ENCODE results near the gene CLPSL2. TPM values are rescaled to one million over a fixed set of nuclear protein-coding genes. Genes with fewer than 3 reads are reported as not detected.

The CLPSL2 gene
- total RNA-seq, 4 donors from 2014 or later: not detected

DNA sequence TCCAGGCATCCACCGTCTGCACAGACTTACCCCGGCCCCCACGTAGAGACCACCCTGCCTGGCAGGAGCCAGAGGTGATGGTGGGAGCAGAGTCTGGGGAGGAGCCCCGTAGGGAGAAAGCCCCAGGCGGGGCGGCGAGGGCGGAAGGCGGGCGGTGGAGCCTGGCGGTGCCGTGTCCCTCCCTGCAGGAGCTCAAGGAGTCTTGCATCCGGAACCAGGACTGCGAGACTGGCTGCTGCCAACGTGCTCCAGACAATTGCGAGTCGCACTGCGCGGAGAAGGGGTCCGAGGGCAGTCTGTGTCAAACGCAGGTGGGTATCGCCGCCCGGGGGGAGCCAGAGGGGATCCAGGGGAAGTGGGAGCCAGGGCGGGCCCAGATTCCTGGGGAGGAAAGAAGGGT, 10.4 kb downstream of the CLPSL2 start:
- WGBS, 2 donors (ENCODE audit: low coverage in 1 of 2): 65 to 78% methylated on average over 9 to 25 of the region's 25 CpGs
- no peak overlapping the region for H3K27ac ChIP-seq
- no peak for DNase-seq
- no peak for TF ChIP-seq POLR2AphosphoS5 (IDR thresholded peaks at IDR 0.05)
- no peak for TF ChIP-seq CTCF (IDR thresholded peaks at IDR 0.05)
- no peak for TF ChIP-seq EP300 (IDR thresholded peaks at IDR 0.05; ENCODE audit: low read depth)
- TF ChIP-seq POLR2A (IDR thresholded peaks at IDR 0.05): no peak
- H3K4me1 ChIP-seq: no peaks in the 10 kb centered on the region
- intact Hi-C loops (cut with DNase I; ENCODE audit: low total_unique reads): loop anchor here (1.0 kb wide), 1 partner anchor 11 kb away; no protein-coding TSS in a partner anchor
- no peak overlapping the region for H3K4me3 ChIP-seq
- no peaks in the 10 kb centered on the region for H3K36me3 ChIP-seq
- in situ Hi-C loops (cut with MboI; ENCODE audit: low pct_ligation_motif_present in 1 of 4, low pct_unique_long_range_greater_than_20kb in 1 of 4, low sequenced_read_pairs in 3 of 4): loop anchor here in 1 of 4 donors (25.0 kb wide), 1 partner anchor 1825 kb away; no protein-coding TSS in a partner anchor
- H3K9me3 ChIP-seq: no peaks in the 10 kb centered on the region
- peaks cover 49% of the 10 kb centered on the region for H3K27me3 ChIP-seq

- no peak for TF ChIP-seq POLR2AphosphoS5 (IDR thresholded peaks at IDR 0.05)
- no peak for TF ChIP-seq EP300 (IDR thresholded peaks at IDR 0.05; ENCODE audit: low read depth)
- TF ChIP-seq POLR2A (IDR thresholded peaks at IDR 0.05): no peak
- no peak for TF ChIP-seq CTCF (IDR thresholded peaks at IDR 0.05)
- no peak for DNase-seq
- Histone ChIP-seq H3K27me3 (peaks cover 54% of the 10 kb centered on the region), H3K4me1 (no peaks in the 10 kb centered on the region), H3K4me3 (no peak overlapping the region), H3K36me3 (no peaks in the 10 kb centered on the region), H3K27ac (no peak overlapping the region), H3K9me3 (no peaks in the 10 kb centered on the region)
- in situ Hi-C loops (cut with MboI; ENCODE audit: low pct_ligation_motif_present in 1 of 4, low pct_unique_long_range_greater_than_20kb in 1 of 4, low sequenced_read_pairs in 3 of 4): loop anchor here in 1 of 4 donors (25.0 kb wide), 1 partner anchor 1825 kb away; no protein-coding TSS in a partner anchor
- WGBS, 2 donors (ENCODE audit: low coverage in 1 of 2): 55 to 71% methylated on average over 5 to 13 of the region's 13 CpGs
- intact Hi-C loops (cut with DNase I; ENCODE audit: low total_unique reads): loop anchor here (1.0 kb wide), 1 partner anchor 11 kb away; no protein-coding TSS in a partner anchor
These were observed 11.1 kb downstream of the CLPSL2 start for GRCh38 chr6:35787266-35788218.

DNA sequence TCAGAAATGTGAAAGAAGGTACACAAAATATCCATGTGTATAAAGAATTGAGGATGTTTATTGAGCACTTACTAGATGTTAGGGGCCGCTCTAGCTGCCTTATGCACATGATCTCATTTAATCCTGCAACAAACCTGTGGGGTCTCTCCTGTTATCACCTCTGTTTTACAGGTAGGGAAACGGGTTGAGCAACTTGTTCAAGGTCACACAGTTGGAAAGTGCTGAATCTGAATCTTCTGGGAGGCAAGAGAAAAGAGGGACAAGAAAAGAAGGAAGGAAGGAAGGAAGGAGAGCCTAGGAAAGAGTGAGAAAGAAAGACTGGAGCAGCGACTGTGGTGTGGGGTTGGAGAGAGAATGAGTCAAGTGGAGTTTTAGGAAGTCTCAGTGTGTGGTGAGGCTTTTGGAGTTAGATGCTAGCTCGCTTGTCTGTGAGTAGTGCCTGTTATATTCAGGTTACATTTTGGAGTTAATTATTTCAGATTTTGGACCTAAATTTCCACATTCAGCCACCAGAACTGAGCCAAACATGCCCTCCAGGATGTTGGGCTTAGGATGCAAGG, 12.1 kb downstream of the CLPSL2 start:
- WGBS, 2 donors (ENCODE audit: low coverage in 1 of 2): 53 to 61% methylated on average over 3 to 4 of the region's 4 CpGs
- intact Hi-C loops (cut with DNase I; ENCODE audit: low total_unique reads) (no loop called here), in situ Hi-C loops (cut with MboI; ENCODE audit: low pct_ligation_motif_present in 1 of 4, low pct_unique_long_range_greater_than_20kb in 1 of 4, low sequenced_read_pairs in 3 of 4) (loop anchor here in 1 of 4 donors (25.0 kb wide), 1 partner anchor 1824 kb away; no protein-coding TSS in a partner anchor)
- Histone ChIP-seq H3K36me3 (no peaks in the 10 kb centered on the region), H3K4me3 (no peak overlapping the region), H3K27ac (no peak overlapping the region), H3K27me3 (peaks cover 59% of the 10 kb centered on the region), H3K9me3 (no peaks in the 10 kb centered on the region), H3K4me1 (no peaks in the 10 kb centered on the region)
- no peak for DNase-seq
- TF ChIP-seq POLR2AphosphoS5 (IDR thresholded peaks at IDR 0.05) (no peak), CTCF (IDR thresholded peaks at IDR 0.05) (no peak), EP300 (IDR thresholded peaks at IDR 0.05; ENCODE audit: low read depth) (no peak), POLR2A (IDR thresholded peaks at IDR 0.05) (no peak)

- no peaks in the 10 kb centered on the region for H3K36me3 ChIP-seq
- in situ Hi-C loops (cut with MboI; ENCODE audit: low pct_ligation_motif_present in 1 of 4, low pct_unique_long_range_greater_than_20kb in 1 of 4, low sequenced_read_pairs in 3 of 4): loop anchor here in 1 of 4 donors (25.0 kb wide), 1 partner anchor 1822 kb away; no protein-coding TSS in a partner anchor
- no peak for DNase-seq
- no peak overlapping the region for H3K4me3 ChIP-seq
- H3K27me3 ChIP-seq: peaks cover 53% of the 10 kb centered on the region
- no peaks in the 10 kb centered on the region for H3K4me1 ChIP-seq
- H3K27ac ChIP-seq: no peak overlapping the region
- TF ChIP-seq CTCF (IDR thresholded peaks at IDR 0.05) (no peak), POLR2AphosphoS5 (IDR thresholded peaks at IDR 0.05) (no peak), EP300 (IDR thresholded peaks at IDR 0.05; ENCODE audit: low read depth) (no peak), POLR2A (IDR thresholded peaks at IDR 0.05) (no peak)
- H3K9me3 ChIP-seq: no peaks in the 10 kb centered on the region
- WGBS, 2 donors (ENCODE audit: low coverage in 1 of 2): 76 to 84% methylated on average over 4 to 5 of the region's 5 CpGs
- intact Hi-C loops (cut with DNase I; ENCODE audit: low total_unique reads): no loop called here
These were observed 14.3 kb downstream of the CLPSL2 start for GRCh38 chr6:35790683-35791082.

Measured in transverse colon (tissue), 4 donors.